ENCODE measurements around the gene RIPK4.

GRCh38 chr21:41812679-41813078 is 45.8 kb upstream of the RIPK4 start:
- TF ChIP-seq EZH2 (IDR thresholded peaks at IDR 0.05; ENCODE audit: insufficient read depth, poor library complexity, severe bottlenecking), result no peak
- no peak for TF ChIP-seq EZH2phosphoT487 (IDR thresholded peaks at IDR 0.05; ENCODE audit: insufficient read depth, low read depth)
